GM12878 (cell line): Measurements from ENCODE around the gene OPCML. TPM values are rescaled to one million over a fixed set of nuclear protein-coding genes. Genes with fewer than 3 reads are reported as not detected.

Experiments used
- ATAC-seq: fragments of 200-7000 bp; cut with Tn5 transposase; 3 replicates; pipeline ENCODE4 v1.9.1; 2020; ENCODE audit warnings: mild to moderate bottlenecking, moderate library complexity
- BruUV-seq: library from RNA; stranded (reverse); fragments of 400-500 nt; replicated peaks from 2 replicates; lab custom pipeline; 2021; lab: Mats Ljungman, UMichigan
- CTCF ChIA-PET: fragments of 300-600 bp; sonication (Branson Sonifier 250); formaldehyde crosslinking; extraction: SDS; loops from one replicate; lab custom pipeline; 2021; ENCODE audit warnings: inconsistent platforms; lab: Yijun Ruan, JAX
- POLR2A ChIA-PET: fragments of 350-600 bp; formaldehyde crosslinking; extraction: SDS; loops from one replicate; lab custom pipeline; 2021; ENCODE audit warnings: inconsistent platforms; lab: Charles Lee
- RAD21 ChIA-PET: fragments of 300-600 bp; sonication (Branson Sonifier 250); formaldehyde crosslinking; loops from one replicate; lab custom pipeline; 2023; ENCODE audit warnings: antibody characterized with exemption; ENCODE audit not compliant: unreplicated experiment; lab: Charles Lee
- SMC1A ChIA-PET: fragments of 300-600 bp; sonication (Branson Sonifier 250); formaldehyde crosslinking; loops from one replicate; lab custom pipeline; 2023; ENCODE audit not compliant: unreplicated experiment, uncharacterized antibody; lab: Charles Lee
- DNase-seq: peaks from one replicate; pipeline ENCODE4 v3.0.0-alpha.2; 2011; ENCODE audit warnings: low read depth, low spot score
- FAIRE-seq: peaks from 3 replicates; lab custom pipeline; 2011; peaks lifted over from hg19 to GRCh38; lab: Jason Lieb, UNC
- H2AFZ ChIP-seq: 2 replicates; pipeline ENCODE4 v1.6.0; 2011; ENCODE audit warnings: low read depth, low read length, control low read depth; ENCODE audit not compliant: control insufficient read depth
- H3K27ac ChIP-seq: 2 replicates; pipeline ENCODE4 v1.5.1; 2011; ENCODE audit warnings: control low read depth; ENCODE audit not compliant: control insufficient read depth, insufficient read depth
- H3K27me3 ChIP-seq, 2 experiments: replicated peaks in 1 of 2; 2 replicates each; pipeline versions ENCODE4 v1.6.0 to v1.6.1; 2011; ENCODE audit warnings: low read length in 1 of 2; ENCODE audit not compliant: control insufficient read depth in 2 of 2, insufficient read depth in 2 of 2
- H3K36me3 ChIP-seq, 2 experiments: 2 replicates each; pipeline ENCODE4 v1.5.1; 2011; ENCODE audit warnings: low read length in 1 of 2; ENCODE audit not compliant: control insufficient read depth in 2 of 2, insufficient read depth in 2 of 2
- H3K4me1 ChIP-seq: 2 replicates; pipeline ENCODE4 v1.6.1; 2011; ENCODE audit warnings: mild to moderate bottlenecking, low read length, moderate library complexity, mixed read lengths; ENCODE audit not compliant: control insufficient read depth, insufficient read depth
- H3K4me2 ChIP-seq: 2 replicates; pipeline ENCODE4 v1.6.0; 2011; ENCODE audit warnings: control low read depth; ENCODE audit not compliant: control insufficient read depth, insufficient read depth
- H3K4me3 ChIP-seq: fragments of 200-600 bp; sonication (generic); 2 replicates; pipeline ENCODE4 v1.5.1; 2016
- H3K79me2 ChIP-seq: 2 replicates; pipeline ENCODE4 v1.6.0; 2011; ENCODE audit warnings: low read length; ENCODE audit not compliant: control insufficient read depth, insufficient read depth
- H3K9ac ChIP-seq: 2 replicates; pipeline ENCODE4 v1.8.0; 2011; ENCODE audit warnings: low read length, control low read depth, mixed read lengths; ENCODE audit not compliant: control insufficient read depth, insufficient read depth
- H3K9me3 ChIP-seq: replicated peaks from 3 replicates; pipeline ENCODE4 v1.5.1; 2011; ENCODE audit warnings: mild to moderate bottlenecking, low read length; ENCODE audit not compliant: control insufficient read depth, insufficient read depth
- H4K20me1 ChIP-seq: 2 replicates; pipeline ENCODE4 v1.6.0; 2011; ENCODE audit not compliant: control insufficient read depth, insufficient read depth
- BHLHE40 ChIP-seq, 2 experiments: fragments of 450-650 bp in 1 of 2; IDR thresholded peaks; 2 replicates each; pipeline ENCODE4 v1.6.1; 2011 to 2017; ENCODE audit warnings: low read depth in 2 of 2, borderline replicate concordance in 1 of 2, improper control_type of control experiment in 1 of 2, low read length in 1 of 2, mild to moderate bottlenecking in 1 of 2
- CBX5 ChIP-seq: sonication (generic); IDR thresholded peaks from 2 replicates; pipeline ENCODE4 v1.6.1; 2016; ENCODE audit warnings: low read depth, moderate library complexity, mild to moderate bottlenecking, inconsistent platforms
- MEF2A ChIP-seq: IDR thresholded peaks from 2 replicates; pipeline ENCODE4 v1.6.1; 2011; ENCODE audit warnings: low read depth, mild to moderate bottlenecking, low read length, moderate library complexity; ENCODE audit not compliant: insufficient read depth
- MTA3 ChIP-seq: IDR thresholded peaks from 2 replicates; pipeline ENCODE4 v1.6.1; 2012; ENCODE audit warnings: low read length, inconsistent platforms, borderline replicate concordance
- NR2F1 ChIP-seq: fragments of 450-650 bp; conservative IDR thresholded peaks from 2 replicates; pipeline ENCODE4 v1.6.1; 2017; ENCODE audit warnings: mild to moderate bottlenecking
- PAX5 ChIP-seq: IDR thresholded peaks from 2 replicates; pipeline ENCODE4 v1.6.1; 2011; ENCODE audit warnings: low read depth, low read length, borderline replicate concordance
- RAD51 ChIP-seq: fragments of 450-650 bp; IDR thresholded peaks from 2 replicates; pipeline ENCODE4 v1.6.1; 2016; ENCODE audit warnings: moderate library complexity, mild to moderate bottlenecking, inconsistent platforms
- SMAD1 ChIP-seq: fragments of 450-650 bp; IDR thresholded peaks from 2 replicates; pipeline ENCODE4 v1.6.1; 2018; ENCODE audit warnings: mild to moderate bottlenecking, low read depth; ENCODE audit not compliant: partially characterized antibody
- SP1 ChIP-seq: IDR thresholded peaks from one replicate; pipeline ENCODE4 v1.6.1; 2011; ENCODE audit warnings: low read depth, low read length
- STAT1 ChIP-seq: fragments of 450-650 bp; conservative IDR thresholded peaks from 2 replicates; pipeline ENCODE4 v1.6.1; 2014; ENCODE audit warnings: antibody characterized with exemption, mild to moderate bottlenecking
- SUPT20H ChIP-seq: IDR thresholded peaks from 2 replicates; pipeline ENCODE4 v1.6.1; 2011; ENCODE audit warnings: low read depth, mild to moderate bottlenecking, low read length, moderate library complexity, borderline replicate concordance; ENCODE audit not compliant: control insufficient read depth
- TAF1 ChIP-seq: IDR thresholded peaks from 2 replicates; pipeline ENCODE4 v1.6.1; 2011; ENCODE audit warnings: mild to moderate bottlenecking, low read depth, low read length, borderline replicate concordance
- ZNF24 ChIP-seq: fragments of 450-650 bp; IDR thresholded peaks from 2 replicates; pipeline ENCODE4 v1.6.1; 2017; ENCODE audit warnings: antibody characterized with exemption, mild to moderate bottlenecking
- ZNF384 ChIP-seq: IDR thresholded peaks from 2 replicates; pipeline ENCODE4 v1.6.1; 2012; ENCODE audit warnings: low read depth, mild to moderate bottlenecking, low read length, improper control_type of control experiment, borderline replicate concordance
- WGBS: methylation state at CpG from one replicate; pipeline ENCODE4 v1.1.6; 2016; ENCODE audit warnings: low lambda C conversion rate; ENCODE audit not compliant: insufficient replicate concordance, insufficient coverage; ENCODE audit errors: missing lambda C conversion rate; 5-methylcytosine and 5-hydroxymethylcytosine counted together
- in situ Hi-C: fragments of 300-500 bp; cut with MboI; formaldehyde crosslinking; loops from 9 replicates; pipeline ENCODE4 v1.14.3; 2018; ENCODE audit warnings: mixed read lengths
- intact Hi-C: fragments of 100-400 bp; cut with micrococcal nuclease; formaldehyde crosslinking; loops from one replicate; pipeline ENCODE4 v1.14.2; 2022; ENCODE audit not compliant: unreplicated experiment
- polyA plus RNA-seq, 11 experiments: library from polyadenylated mRNA; depleted of rRNA in 4 of 11; unstranded in 6 of 11; stranded (reverse) in 5 of 11; fragments of >200 nt; fragmentation: Nextera tagmentation in 4 of 11; fragmentation: Illumina TruSeq in 1 of 11; extraction: Ambion mirVana in 4 of 11; extraction: Trizol in 1 of 11; gene quantifications; 1 replicate in 1 of 11; 2 replicates in 10 of 11; pipeline versions ENCODE4 v1.2.1 to v1.2.3, GENCODE V29; 2011 to 2016; ENCODE audit warnings: inconsistent platforms in 2 of 11, missing spikeins in 2 of 11, low read depth in 1 of 11
- total RNA-seq, 4 experiments: library from RNA; depleted of rRNA in 3 of 4; stranded (reverse); fragments of >200 nt in 3 of 4; fragmentation: Illumina TruSeq in 1 of 4; extraction: Trizol in 1 of 4; gene quantifications; 2 replicates each; pipeline versions ENCODE4 v1.2.1 to v1.2.3, GENCODE V29; 2013 to 2021
- TF ChIP-seq, protein P1 (sequence below): fragments of 450-650 bp; IDR thresholded peaks from 2 replicates; pipeline ENCODE4 v1.6.1; 2016; ENCODE audit warnings: mild to moderate bottlenecking
- TF ChIP-seq, protein P2 (sequence below): fragments of 450-650 bp; formaldehyde crosslinking; IDR thresholded peaks from 2 replicates; pipeline ENCODE4 v1.4.0; 2020; ENCODE audit warnings: mild to moderate bottlenecking, moderate library complexity
- TF ChIP-seq, protein P3 (sequence below): IDR thresholded peaks from 2 replicates; pipeline ENCODE4 v1.6.1; 2012; ENCODE audit warnings: low read length, inconsistent platforms
- TF ChIP-seq, protein P4 (sequence below): IDR thresholded peaks from 2 replicates; pipeline ENCODE4 v1.6.1; 2011; ENCODE audit warnings: low read depth, low read length, improper control_type of control experiment, borderline replicate concordance

OPCML gene
- total and polyA plus RNA-seq, 10 of the 15 experiments (the other 5 are each of a cell fraction or from before 2014, with no cell fraction given): 0.84 TPM; not detected in 9

DNA sequence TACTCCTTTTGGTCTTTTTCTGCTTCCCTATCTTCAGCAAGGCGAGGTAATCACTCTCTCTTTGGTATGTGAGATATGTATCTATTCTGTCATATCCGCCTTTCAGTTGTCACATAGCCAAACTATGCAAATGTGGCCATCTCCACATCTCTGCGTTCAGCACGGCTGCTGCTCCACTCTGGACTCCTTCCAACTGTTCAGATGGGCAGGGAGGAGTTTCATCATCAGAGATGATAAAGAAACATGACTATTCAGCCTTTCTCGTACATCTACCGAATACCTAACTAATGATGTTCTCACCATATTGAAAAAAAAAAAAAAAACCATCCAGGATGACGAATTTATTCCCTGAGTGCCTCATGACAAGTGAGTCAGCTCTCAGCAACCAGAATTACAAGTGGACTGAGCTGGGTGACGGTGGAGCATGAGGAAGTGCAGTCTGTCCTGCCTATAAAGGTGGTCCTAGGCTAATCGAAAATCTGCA is 899.6 kb downstream of the OPCML start:
- Histone ChIP-seq H4K20me1 (no peaks in the 10 kb centered on the region), H3K4me2 (no peak overlapping the region), H2AFZ (no peak overlapping the region), H3K9ac (no peak overlapping the region), H3K4me1 (no peaks in the 10 kb centered on the region), H3K4me3 (no peak overlapping the region), H3K27me3 (no peaks in the 10 kb centered on the region), H3K9me3 (no peaks in the 10 kb centered on the region), H3K27ac (no peak overlapping the region), H3K79me2 (no peaks in the 10 kb centered on the region), H3K36me3 (no peaks in the 10 kb centered on the region)
- ChIA-PET SMC1A (no interaction called here), POLR2A (no interaction called here), CTCF (interaction anchor here (0.7 kb wide), 1 partner anchor 137 kb away, joined by 3 read pairs; no protein-coding TSS in a partner anchor), RAD21 (no interaction called here)
- WGBS: 12% methylated on average over 9 of the region's 9 CpGs
- in situ Hi-C loops (no loop called here), intact Hi-C loops (no loop called here)
- TF ChIP-seq, protein P1, sequence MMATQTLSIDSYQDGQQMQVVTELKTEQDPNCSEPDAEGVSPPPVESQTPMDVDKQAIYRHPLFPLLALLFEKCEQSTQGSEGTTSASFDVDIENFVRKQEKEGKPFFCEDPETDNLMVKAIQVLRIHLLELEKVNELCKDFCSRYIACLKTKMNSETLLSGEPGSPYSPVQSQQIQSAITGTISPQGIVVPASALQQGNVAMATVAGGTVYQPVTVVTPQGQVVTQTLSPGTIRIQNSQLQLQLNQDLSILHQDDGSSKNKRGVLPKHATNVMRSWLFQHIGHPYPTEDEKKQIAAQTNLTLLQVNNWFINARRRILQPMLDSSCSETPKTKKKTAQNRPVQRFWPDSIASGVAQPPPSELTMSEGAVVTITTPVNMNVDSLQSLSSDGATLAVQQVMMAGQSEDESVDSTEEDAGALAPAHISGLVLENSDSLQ: no peak
- TF ChIP-seq, protein P2, sequence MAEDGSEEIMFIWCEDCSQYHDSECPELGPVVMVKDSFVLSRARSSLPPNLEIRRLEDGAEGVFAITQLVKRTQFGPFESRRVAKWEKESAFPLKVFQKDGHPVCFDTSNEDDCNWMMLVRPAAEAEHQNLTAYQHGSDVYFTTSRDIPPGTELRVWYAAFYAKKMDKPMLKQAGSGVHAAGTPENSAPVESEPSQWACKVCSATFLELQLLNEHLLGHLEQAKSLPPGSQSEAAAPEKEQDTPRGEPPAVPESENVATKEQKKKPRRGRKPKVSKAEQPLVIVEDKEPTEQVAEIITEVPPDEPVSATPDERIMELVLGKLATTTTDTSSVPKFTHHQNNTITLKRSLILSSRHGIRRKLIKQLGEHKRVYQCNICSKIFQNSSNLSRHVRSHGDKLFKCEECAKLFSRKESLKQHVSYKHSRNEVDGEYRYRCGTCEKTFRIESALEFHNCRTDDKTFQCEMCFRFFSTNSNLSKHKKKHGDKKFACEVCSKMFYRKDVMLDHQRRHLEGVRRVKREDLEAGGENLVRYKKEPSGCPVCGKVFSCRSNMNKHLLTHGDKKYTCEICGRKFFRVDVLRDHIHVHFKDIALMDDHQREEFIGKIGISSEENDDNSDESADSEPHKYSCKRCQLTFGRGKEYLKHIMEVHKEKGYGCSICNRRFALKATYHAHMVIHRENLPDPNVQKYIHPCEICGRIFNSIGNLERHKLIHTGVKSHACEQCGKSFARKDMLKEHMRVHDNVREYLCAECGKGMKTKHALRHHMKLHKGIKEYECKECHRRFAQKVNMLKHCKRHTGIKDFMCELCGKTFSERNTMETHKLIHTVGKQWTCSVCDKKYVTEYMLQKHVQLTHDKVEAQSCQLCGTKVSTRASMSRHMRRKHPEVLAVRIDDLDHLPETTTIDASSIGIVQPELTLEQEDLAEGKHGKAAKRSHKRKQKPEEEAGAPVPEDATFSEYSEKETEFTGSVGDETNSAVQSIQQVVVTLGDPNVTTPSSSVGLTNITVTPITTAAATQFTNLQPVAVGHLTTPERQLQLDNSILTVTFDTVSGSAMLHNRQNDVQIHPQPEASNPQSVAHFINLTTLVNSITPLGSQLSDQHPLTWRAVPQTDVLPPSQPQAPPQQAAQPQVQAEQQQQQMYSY: no peak
- no peak for TF ChIP-seq SMAD1
- TF ChIP-seq, protein P3, sequence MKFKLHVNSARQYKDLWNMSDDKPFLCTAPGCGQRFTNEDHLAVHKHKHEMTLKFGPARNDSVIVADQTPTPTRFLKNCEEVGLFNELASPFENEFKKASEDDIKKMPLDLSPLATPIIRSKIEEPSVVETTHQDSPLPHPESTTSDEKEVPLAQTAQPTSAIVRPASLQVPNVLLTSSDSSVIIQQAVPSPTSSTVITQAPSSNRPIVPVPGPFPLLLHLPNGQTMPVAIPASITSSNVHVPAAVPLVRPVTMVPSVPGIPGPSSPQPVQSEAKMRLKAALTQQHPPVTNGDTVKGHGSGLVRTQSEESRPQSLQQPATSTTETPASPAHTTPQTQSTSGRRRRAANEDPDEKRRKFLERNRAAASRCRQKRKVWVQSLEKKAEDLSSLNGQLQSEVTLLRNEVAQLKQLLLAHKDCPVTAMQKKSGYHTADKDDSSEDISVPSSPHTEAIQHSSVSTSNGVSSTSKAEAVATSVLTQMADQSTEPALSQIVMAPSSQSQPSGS: no peak
- TF ChIP-seq BHLHE40 (IDR thresholded peaks at IDR 0.05; ENCODE audit: borderline replicate concordance in 1 of 2, low read depth in 2 of 2, low read length in 1 of 2): no peak
- TF ChIP-seq MEF2A: no peak
- TF ChIP-seq SP1: no peak
- TF ChIP-seq NR2F1: no peak
- TF ChIP-seq RAD51: no peak
- TF ChIP-seq SUPT20H: no peak
- TF ChIP-seq CBX5: no peak
- TF ChIP-seq MTA3: no peak
- TF ChIP-seq ZNF384: no peak
- no peak for TF ChIP-seq ZNF24
- no peak for TF ChIP-seq PAX5
- no peak for TF ChIP-seq STAT1
- TF ChIP-seq, protein P4, sequence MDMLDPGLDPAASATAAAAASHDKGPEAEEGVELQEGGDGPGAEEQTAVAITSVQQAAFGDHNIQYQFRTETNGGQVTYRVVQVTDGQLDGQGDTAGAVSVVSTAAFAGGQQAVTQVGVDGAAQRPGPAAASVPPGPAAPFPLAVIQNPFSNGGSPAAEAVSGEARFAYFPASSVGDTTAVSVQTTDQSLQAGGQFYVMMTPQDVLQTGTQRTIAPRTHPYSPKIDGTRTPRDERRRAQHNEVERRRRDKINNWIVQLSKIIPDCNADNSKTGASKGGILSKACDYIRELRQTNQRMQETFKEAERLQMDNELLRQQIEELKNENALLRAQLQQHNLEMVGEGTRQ: no peak
- TF ChIP-seq TAF1: no peak
- DNase-seq (no peak), FAIRE-seq (no peak), ATAC-seq (no peak)
- BruUV-seq: no TSS peak
